Measurements from ENCODE around the gene CCDC192. TPM values are rescaled to one million over a fixed set of nuclear protein-coding genes. Genes with fewer than 3 reads are reported as not detected.

The CCDC192 gene
- total RNA-seq, 1 experiment from 2014 or later = 0.52 TPM

- TF ChIP-seq CREB1 (CRISPR knock-in tag; IDR thresholded peaks at IDR 0.05) = no peak
- no peak for TF ChIP-seq ZSCAN18 (CRISPR knock-in tag; IDR thresholded peaks at IDR 0.05)
- TF ChIP-seq PREB (CRISPR knock-in tag; IDR thresholded peaks at IDR 0.05; ENCODE audit: borderline replicate concordance) = no peak
- TF ChIP-seq AFF4 (CRISPR knock-in tag; IDR thresholded peaks at IDR 0.05; ENCODE audit: borderline replicate concordance) = no peak
- TF ChIP-seq GRHL2 (CRISPR knock-in tag; IDR thresholded peaks at IDR 0.05; ENCODE audit: insufficient replicate concordance, severe bottlenecking) = no peak
- no peak for TF ChIP-seq SMAD3 (CRISPR knock-in tag; IDR thresholded peaks at IDR 0.05; ENCODE audit: borderline replicate concordance)
- TF ChIP-seq ZNF121 (CRISPR knock-in tag; IDR thresholded peaks at IDR 0.05) = no peak
- no peak for TF ChIP-seq ELF4 (CRISPR knock-in tag; IDR thresholded peaks at IDR 0.05; ENCODE audit: low read depth)
- no peak for TF ChIP-seq TP53 (CRISPR knock-in tag; IDR thresholded peaks at IDR 0.05)
- TF ChIP-seq TEAD1 (CRISPR knock-in tag; IDR thresholded peaks at IDR 0.05) = no peak
- no peak for TF ChIP-seq ZBTB21 (CRISPR knock-in tag; IDR thresholded peaks at IDR 0.05; ENCODE audit: borderline replicate concordance)
- TF ChIP-seq ARID4B (CRISPR knock-in tag; IDR thresholded peaks at IDR 0.05; ENCODE audit: borderline replicate concordance) = no peak
- no peak for TF ChIP-seq IRF2 (CRISPR knock-in tag; IDR thresholded peaks at IDR 0.05; ENCODE audit: borderline replicate concordance, low read depth)
- TF ChIP-seq KAT7 (CRISPR knock-in tag; IDR thresholded peaks at IDR 0.05; ENCODE audit: borderline replicate concordance) = no peak
- no peak for TF ChIP-seq PRDM15 (CRISPR knock-in tag; IDR thresholded peaks at IDR 0.05)
- no peak for TF ChIP-seq NFE2L1 (CRISPR knock-in tag; IDR thresholded peaks at IDR 0.05)
- TF ChIP-seq MYBL2 (CRISPR knock-in tag; IDR thresholded peaks at IDR 0.05) = no peak
- no peak for TF ChIP-seq ZNF416 (CRISPR knock-in tag; IDR thresholded peaks at IDR 0.05)
- TF ChIP-seq NFYB (CRISPR knock-in tag; conservative IDR thresholded peaks at IDR 0.05; ENCODE audit: low read depth) = no peak
- TF ChIP-seq AR (CRISPR knock-in tag; IDR thresholded peaks at IDR 0.05) = no peak
- Mint-ChIP-seq H3K36me3 (no peaks in the 10 kb centered on the region), H3K4me3 (no peak overlapping the region), H3K9me3 (no peaks in the 10 kb centered on the region), H3K27me3 (ENCODE audit: low read depth) (peaks cover 2% of the 10 kb centered on the region; the same call in 1 of the 2 replicates), H3K27ac (no peak overlapping the region), H3K4me1 (peaks cover 17% of the 10 kb centered on the region)
- DNase-seq (ENCODE audit: low spot score) = no peak
- CTCF ChIA-PET = no interaction called here
- POLR2A ChIA-PET = interaction anchor here (0.6 kb wide), 1 partner anchor 84 kb away, joined by 3 read pairs; no protein-coding TSS in a partner anchor
- ATAC-seq = no peak
Observed at GRCh38 chr5:127979475-127979874, 276.3 kb downstream of the CCDC192 start.

Data from WTC11 (cell line).